Peyer's patch (tissue), 4 donors: ENCODE measurements around the gene FAR2.

Experiments used
- CTCF ChIP-seq, 6 experiments: fragments of 450-650 bp in 4 of 6; fragments of 200-600 bp in 2 of 6; sonication (generic) in 1 of 6; IDR thresholded peaks; one replicate each; pipeline ENCODE4 v1.5.1; 2017 to 2019; ENCODE audit warnings: antibody characterized with exemption in 6 of 6, mild to moderate bottlenecking in 3 of 6, moderate library complexity in 1 of 6
- POLR2A ChIP-seq, 2 donors: fragments of 450-650 bp; IDR thresholded peaks; one replicate each; pipeline ENCODE4 v1.5.1; 2017; ENCODE audit warnings: antibody characterized with exemption in 2 of 2, mild to moderate bottlenecking in 2 of 2, moderate library complexity in 2 of 2

GRCh38 chr12:29133181-29133580 lies 15.9 kb upstream of the FAR2 start:
- no peak for TF ChIP-seq CTCF (IDR thresholded peaks at IDR 0.05)
- TF ChIP-seq POLR2A (IDR thresholded peaks at IDR 0.05): no peak
